Upper lobe of left lung (tissue), 4 donors: ENCODE measurements around the gene ZNF831.

Experiments used
- CTCF ChIP-seq, 6 experiments: fragments of 450-650 bp in 4 of 6; fragments of 200-600 bp in 2 of 6; sonication (generic) in 2 of 6; IDR thresholded peaks; one replicate each; pipeline ENCODE4 v1.5.1; 2016 to 2019; ENCODE audit warnings: antibody characterized with exemption in 6 of 6
- EP300 ChIP-seq, 4 donors: sonication (generic); formaldehyde crosslinking; IDR thresholded peaks; one replicate each; pipeline ENCODE4 v1.5.1; 2017; ENCODE audit warnings: antibody characterized with exemption in 4 of 4, control low read depth in 2 of 4
- POLR2AphosphoS5 ChIP-seq, 2 donors: sonication (generic); formaldehyde crosslinking; IDR thresholded peaks; one replicate each; pipeline ENCODE4 v1.5.1; 2017; ENCODE audit warnings: antibody characterized with exemption in 2 of 2

GRCh38 chr20:59246691-59247400 is 83.2 kb downstream of the ZNF831 start:
- no peak for TF ChIP-seq CTCF (IDR thresholded peaks at IDR 0.05)
- no peak for TF ChIP-seq EP300 (IDR thresholded peaks at IDR 0.05)
- no peak for TF ChIP-seq POLR2AphosphoS5 (IDR thresholded peaks at IDR 0.05)
